NCI-H2107 treated with DMSO at 0.1 percent for 48 hours (cell line): ENCODE measurements around the gene KCNIP4.

ENCODE experiments used
- DNase-seq: peaks from one replicate; lab custom pipeline; 2025; ENCODE audit not compliant: unreplicated experiment; lab: John Stamatoyannopoulos, UW

The KCNIP4 gene

DNA sequence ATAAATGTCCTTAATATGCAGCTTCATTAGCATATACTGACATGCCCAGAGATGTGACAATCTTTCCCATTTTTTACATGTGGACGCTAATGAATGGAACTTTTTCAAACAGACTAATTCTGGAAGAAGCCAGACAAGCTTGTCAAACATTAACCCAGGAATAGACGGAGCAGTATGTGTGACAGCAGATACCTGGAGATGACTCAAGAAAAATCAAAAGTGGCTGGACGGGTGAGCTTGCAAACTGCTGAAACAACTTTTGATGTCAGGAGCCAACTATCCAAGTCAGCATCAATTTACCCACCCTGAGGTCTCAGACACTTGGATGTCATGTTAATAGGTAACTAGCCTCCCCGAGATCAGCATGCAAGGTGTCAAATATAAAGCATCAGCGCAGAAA, 1065.3 kb downstream of the KCNIP4 start:
- DNase-seq = no peak

DNA sequence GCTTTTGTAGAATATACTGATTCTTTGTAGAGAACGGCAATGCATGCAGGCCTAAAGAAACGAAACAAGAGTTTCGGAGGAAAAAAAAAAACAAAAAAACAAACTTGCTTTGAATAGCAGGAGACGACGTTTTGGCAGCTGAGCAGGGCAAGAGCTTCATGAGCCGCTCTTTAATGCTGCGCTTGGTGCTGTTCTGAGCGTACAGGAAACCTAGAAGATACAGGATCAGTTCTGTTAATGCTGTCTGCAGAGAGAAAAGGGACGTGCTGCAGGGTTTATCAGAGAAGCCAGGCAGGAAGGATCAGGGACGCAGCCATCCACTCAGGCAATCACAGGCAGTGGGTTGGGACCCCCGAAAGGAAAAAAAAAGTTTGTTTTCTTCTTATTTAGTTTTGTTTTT, 1066.1 kb downstream of the KCNIP4 start:
- no peak for DNase-seq

DNA sequence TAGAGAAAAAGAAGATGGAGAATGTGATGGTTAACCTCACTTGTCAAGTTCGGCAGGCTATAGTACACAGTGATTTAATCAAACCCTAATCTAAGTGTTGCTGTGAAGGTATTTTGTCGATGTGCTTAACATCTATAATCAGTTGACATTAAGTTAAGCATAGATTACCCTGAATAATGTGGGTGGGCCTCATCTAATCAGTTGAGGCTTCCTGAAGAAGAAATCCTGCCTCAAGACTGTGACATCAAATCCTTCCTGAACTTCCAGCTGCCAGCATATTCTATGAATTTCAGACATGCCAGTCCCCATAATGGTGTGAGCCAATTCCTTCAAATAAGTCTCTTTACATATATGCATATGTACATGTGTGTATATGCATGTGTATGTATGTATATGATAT, 1066.9 kb downstream of the KCNIP4 start:
- no peak for DNase-seq

DNA sequence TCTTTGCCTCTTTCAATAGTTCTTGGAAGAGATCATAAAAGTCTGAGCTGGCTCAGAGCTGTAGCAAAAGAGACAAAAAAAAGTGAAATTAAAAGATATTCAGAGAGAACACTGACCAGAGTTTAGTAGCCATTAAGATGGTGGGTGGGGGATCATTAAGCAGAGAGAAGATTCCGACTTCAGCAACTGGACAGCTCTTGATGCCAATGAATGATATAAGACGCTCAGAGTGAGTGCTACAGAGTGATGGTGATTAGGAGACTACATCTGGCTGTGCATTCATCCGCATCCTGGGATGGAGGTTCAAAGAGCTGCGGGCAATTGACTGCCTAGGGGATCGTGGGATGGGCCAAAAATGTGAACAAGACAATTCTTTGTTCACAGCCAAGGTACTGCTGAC, 1069.8 kb downstream of the KCNIP4 start:
- no peak for DNase-seq

DNA sequence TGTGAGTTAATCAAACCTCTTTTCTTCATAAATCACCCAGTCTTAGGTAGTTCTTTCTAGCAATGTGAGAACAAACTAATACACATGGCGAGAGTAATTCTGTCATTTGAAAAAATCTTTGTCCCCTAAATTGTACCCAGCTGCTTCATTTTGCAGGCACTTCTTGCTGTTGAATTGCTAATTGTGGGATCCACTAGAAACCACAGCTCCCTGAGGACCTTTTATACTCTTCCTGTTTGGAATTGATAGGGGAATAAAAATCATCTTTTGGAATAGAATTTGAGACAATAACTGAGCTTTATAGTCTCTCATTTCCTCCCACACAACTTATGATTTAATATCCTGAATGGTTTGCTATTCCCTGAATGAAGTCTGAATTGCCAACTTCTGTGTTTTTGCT, 1078.1 kb downstream of the KCNIP4 start:
- DNase-seq = no peak

DNA sequence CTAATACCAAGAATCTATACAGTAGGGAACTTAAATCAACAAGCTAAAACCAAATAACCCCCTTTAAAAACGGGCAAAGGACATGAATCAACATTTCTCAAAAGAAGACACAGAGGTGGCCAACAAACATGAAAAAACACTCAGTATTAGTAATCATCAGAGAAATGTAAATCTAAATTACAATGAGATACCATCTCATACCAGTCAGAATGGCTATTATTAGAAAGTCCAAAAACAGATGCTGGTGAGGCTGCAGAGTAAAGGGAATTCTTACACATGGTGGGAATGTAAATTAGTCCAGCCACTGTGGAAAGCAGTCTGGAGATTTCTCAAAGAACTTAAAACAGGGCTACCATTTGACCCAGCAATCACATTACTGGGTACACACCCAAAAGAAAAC, 1080.5 kb downstream of the KCNIP4 start:
- no peak for DNase-seq

DNA sequence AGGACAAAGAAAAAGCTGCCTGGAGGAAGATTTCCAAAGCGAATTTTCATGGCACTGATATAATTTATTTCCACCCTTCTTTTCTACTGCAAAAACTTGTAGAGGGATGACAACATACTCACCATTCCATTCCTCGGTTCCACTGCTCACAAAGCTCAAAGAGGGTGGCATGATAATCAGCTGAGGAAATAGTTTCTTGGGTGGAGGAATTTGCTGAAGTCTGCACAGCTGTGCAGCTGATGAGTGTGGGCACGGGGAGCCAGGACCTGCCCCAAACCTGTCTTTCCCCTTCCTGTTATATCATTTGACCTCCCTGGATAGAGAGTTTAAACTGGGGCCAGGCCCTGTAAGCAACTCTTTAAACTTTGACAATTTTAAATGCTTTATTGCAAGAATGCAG, 1087.7 kb downstream of the KCNIP4 start:
- no peak for DNase-seq

GRCh38 chr4:20859097-20859781, 1089.3 kb downstream of the KCNIP4 start:
- no peak for DNase-seq

- DNase-seq = no peak
These were observed 1091.5 kb downstream of the KCNIP4 start for GRCh38 chr4:20857081-20857480.

DNA sequence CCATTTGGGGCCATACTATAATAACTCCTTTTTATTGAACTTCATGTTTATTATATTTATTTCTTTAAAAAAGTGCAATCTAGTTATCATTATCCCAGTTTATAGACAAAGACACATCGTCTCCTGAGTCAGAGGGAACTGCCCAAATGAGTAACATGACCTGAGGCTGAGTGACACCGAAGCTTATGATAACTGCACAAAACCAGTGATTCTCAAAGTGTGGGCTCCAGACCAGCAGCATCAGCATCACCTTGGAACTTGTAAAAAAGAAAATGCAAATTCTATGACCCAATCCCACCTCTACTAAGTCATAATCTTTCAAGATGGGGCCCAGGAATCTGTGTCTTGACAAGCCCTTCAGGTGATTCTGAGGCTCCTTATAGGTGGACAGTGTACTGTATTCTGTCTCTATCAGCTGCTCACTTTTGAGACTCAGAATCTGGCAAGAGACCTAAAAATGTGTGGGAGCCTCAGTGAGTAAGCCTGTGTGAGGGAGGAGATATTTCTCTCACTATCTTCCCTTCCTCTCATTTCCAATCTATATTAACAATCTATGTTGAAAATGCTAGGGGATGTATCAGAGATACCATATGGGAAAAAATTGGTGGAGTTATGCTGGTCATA, 1101.3 kb downstream of the KCNIP4 start:
- no peak for DNase-seq

DNA sequence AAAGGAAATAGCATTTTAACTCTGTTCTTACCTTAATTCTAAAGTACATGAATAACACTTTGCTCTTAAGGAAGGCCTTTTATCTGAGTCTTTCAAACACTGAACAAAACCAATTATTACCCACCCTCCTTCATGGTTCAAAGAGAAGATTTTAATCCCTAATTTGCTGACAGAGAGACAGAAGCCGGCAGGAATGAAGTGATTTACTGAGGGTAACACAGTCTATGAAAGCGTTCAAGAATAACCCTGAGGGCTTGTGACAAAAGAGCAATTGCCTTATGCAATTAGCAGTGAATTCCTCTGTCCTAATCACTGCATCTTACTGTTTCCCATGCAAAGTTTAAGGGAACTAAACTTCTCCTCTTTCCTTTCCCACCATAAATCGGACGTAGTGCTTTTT, 1104.3 kb downstream of the KCNIP4 start:
- DNase-seq = no peak

DNA sequence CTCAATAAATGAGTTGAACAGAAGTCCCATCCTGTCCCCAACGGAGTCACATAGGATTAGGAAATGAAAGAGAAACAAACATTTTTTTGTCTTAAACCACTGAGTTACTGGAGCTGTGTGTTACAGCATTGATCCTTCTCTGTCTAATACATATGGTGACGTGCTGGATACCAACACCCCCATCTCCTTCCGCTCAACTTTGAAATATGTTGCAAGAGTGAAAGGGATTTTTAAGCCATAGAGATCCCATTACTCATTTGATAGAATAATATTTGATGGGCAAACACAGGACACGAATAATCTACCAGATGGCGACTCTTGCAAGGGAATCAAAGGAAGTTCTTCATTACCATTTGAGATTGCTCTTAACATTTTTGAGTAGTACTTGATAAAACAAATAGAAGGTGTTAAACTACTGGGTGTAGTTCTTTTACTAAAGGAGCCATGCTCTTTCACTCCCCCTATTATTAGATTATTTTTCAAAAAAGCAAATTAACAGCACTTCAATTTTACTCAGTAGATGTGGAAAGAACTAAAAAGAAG, 1107.9 kb downstream of the KCNIP4 start:
- DNase-seq = no peak

GRCh38 chr4:20839957-20840356, 1108.6 kb downstream of the KCNIP4 start:
- no peak for DNase-seq

GRCh38 chr4:20838476-20838875, 1110.1 kb downstream of the KCNIP4 start:
- no peak for DNase-seq

DNA sequence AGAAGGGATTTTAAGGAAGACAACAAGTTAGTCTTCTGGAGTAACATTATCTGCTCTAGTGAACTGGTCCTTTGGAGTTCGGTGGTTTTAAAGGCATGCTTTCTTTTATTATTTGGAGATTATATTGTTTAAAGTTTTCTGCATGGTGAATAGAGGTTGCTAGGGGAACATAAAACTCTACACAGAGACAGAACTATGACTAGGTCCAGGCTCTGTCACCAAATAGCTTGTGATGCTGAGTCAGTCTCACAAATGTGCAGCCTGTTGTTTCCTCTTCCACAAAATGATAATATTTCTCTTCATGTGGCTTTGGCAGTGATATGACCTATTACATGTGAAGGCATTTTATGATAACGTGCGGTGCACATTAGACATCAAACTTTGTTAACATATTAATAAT, 1115.7 kb downstream of the KCNIP4 start:
- DNase-seq = no peak

DNA sequence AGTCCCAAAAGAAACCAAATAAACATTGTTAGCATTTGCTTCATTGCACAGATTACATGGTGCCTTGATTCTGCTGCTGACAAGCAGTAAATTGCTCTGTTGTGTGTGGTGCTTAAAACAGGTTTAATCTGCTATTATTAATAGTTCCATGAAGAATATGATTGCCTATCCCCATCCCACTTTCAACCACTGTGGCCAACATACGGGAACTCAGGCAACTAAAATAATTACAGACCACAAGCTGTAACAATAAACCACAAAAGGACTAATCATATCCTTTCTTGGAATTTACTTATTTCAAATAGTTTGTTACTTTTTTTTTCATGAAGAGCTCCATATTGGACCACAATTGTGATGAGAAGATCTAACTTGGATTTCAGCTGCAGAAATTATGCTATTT, 1116.8 kb downstream of the KCNIP4 start:
- DNase-seq = no peak

DNA sequence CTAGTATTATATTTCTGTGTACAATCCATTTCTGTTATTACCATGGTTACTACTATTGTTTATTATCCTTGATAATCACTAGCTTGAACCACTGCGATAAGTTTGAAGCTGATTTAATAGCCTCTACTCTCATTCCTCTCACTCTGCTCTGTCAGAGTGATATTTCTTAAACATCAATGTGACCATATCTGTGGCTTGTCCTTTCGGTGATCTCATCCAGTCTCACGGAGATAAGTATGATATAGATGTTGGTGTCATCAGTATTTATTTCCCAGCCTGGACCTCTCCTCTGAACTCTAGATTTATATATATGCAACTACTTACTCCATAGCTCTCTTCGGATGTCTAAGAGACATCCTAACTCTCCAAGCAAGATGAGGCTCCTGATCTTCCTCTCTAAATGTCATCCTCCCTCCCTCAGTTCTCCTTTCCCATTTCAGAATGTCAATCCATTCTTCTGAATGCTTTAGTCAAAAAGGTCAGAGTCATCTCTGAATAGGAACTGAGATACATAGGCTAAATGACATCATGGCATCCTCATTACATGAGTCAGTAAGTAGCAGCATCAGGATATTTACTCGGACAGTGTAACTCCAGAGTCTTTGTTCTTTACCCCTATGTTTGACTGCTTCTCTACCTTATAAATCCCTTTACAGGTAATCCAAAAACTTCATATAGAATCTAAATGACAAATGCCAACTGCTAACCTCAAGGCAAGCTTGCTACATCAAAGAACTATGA, 1118.8 kb downstream of the KCNIP4 start:
- no peak for DNase-seq

DNA sequence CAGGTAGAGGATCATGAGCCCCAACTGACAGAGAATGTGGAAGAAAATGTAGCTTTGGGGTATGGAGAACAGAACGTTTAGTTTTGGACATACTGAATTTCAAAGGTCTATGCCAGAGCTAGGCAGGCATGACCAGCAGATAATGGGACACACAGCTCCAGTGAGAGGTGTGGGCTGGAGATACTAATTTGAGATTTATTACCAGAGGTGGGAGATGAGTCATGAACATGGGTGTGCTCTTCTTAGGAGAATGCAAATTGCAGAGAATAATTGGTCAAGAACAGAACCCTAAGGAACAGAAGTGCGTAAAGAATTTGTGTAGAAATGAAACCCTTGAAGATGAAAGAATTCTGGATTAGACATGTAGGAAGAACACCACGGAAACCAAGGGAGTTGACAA, 1123.1 kb downstream of the KCNIP4 start:
- no peak for DNase-seq

DNA sequence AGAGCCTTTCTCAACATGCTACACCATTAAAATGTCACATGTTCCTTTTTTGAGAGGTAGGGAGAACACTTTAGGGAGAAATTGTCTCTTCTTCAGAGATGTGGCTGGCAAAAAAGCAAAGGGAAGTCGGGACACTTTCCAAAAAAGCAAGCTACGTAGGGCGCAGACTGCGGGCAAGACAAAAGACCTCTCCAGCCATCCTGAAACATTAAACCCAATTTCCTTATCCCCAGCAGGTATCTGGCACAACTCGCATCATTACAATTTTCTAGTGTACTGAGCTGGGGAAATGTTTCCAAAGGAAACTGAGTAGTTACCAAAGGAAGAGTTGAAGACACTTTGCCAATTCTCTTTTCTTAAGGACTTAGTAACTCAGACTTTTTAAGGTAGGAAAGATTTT, 1132.3 kb downstream of the KCNIP4 start:
- DNase-seq = no peak

DNA sequence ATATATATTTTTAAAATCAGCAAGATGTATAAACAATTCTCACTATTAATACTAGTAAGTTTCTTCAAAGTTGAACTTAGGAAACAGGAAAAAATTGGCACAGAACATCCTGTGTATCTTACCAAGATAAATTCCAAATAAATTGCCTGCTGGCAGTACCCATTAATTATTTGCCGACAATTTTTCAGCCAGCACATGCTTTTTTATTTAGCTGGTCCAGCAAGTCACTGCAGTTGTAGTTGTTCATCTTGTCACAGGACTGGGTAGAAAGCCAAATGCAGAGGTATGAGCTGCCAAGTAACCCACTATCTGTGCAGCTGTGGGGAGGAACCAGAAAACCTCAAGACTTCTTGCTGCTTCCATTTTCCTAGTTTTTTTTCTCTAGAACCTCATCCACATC, 1134.9 kb downstream of the KCNIP4 start:
- no peak for DNase-seq

- DNase-seq = no peak
These were observed 1138.8 kb downstream of the KCNIP4 start for GRCh38 chr4:20809812-20810211.

- DNase-seq = no peak
These were observed 1142.9 kb downstream of the KCNIP4 start for GRCh38 chr4:20805716-20806115.
